K562 (cell line): Measurements from ENCODE around the gene HDLBP. TPM values are rescaled to one million over a fixed set of nuclear protein-coding genes. Genes with fewer than 3 reads are reported as not detected.
A peak's percentile ranks its signal among the peaks of the same experiment; 100 is the strongest.

Source experiments
- KLF13 ChIP-seq: fragments of 450-650 bp; IDR thresholded peaks from 2 replicates; pipeline ENCODE4 v1.6.1; 2016; ENCODE audit warnings: missing genetic modification characterization, low read depth, mild to moderate bottlenecking, missing compliant biosample characterization, moderate library complexity, borderline replicate concordance
- NONO ChIP-seq, 2 experiments: fragments of 200-400 bp in 1 of 2; fragments of 450-650 bp in 1 of 2; formaldehyde crosslinking in 1 of 2; IDR thresholded peaks; 2 replicates each; pipeline ENCODE4 v1.6.1; 2017; ENCODE audit warnings: low read depth in 2 of 2, mild to moderate bottlenecking in 2 of 2, moderate library complexity in 2 of 2, low read length in 1 of 2
- NRF1 ChIP-seq, 2 experiments: fragments of 450-650 bp; IDR thresholded peaks in 1 of 2; conservative IDR thresholded peaks in 1 of 2; 2 replicates each; pipeline ENCODE4 v1.6.1; 2014; ENCODE audit warnings: mild to moderate bottlenecking in 2 of 2
- POLR2AphosphoS5 ChIP-seq: IDR thresholded peaks from 2 replicates; pipeline ENCODE4 v1.6.1; 2011; ENCODE audit warnings: mild to moderate bottlenecking, low read depth, low read length, moderate library complexity; ENCODE audit not compliant: control insufficient read depth, insufficient read depth
- RAD21 ChIP-seq, 2 experiments: fragments of 250-450 bp in 1 of 2; fragments of 450-650 bp in 1 of 2; sonication (Bioruptor Pico) in 1 of 2; formaldehyde crosslinking in 1 of 2; IDR thresholded peaks in 1 of 2; conservative IDR thresholded peaks in 1 of 2; 2 replicates each; pipeline versions ENCODE4 v1.4.0 to v1.8.0; 2020 to 2022; ENCODE audit warnings: mild to moderate bottlenecking in 2 of 2, moderate library complexity in 1 of 2
- RBM39 ChIP-seq: fragments of 200-400 bp; formaldehyde crosslinking; optimal IDR thresholded peaks from 2 replicates; pipeline ENCODE3; 2018; ENCODE audit warnings: low read depth, low read length
- SMAD1 ChIP-seq: fragments of 150-350 bp; IDR thresholded peaks from 2 replicates; pipeline ENCODE4 v1.6.1; 2014; ENCODE audit warnings: low read length, low read depth; ENCODE audit not compliant: partially characterized antibody
- ZNF12 ChIP-seq: sonication (generic); formaldehyde crosslinking; IDR thresholded peaks from 2 replicates; pipeline ENCODE4 v1.4.0; 2020; ENCODE audit warnings: mild to moderate bottlenecking, missing genetic modification reagents
- ZNF140 ChIP-seq: fragments of 250-450 bp; sonication (Bioruptor Pico); IDR thresholded peaks from 2 replicates; pipeline ENCODE4 v1.8.0; 2021; ENCODE audit warnings: moderate library complexity, mild to moderate bottlenecking, inconsistent platforms
- ZNF224 ChIP-seq: sonication (generic); formaldehyde crosslinking; IDR thresholded peaks from 2 replicates; pipeline ENCODE4 v1.8.0; 2022; ENCODE audit warnings: mild to moderate bottlenecking, missing genetic modification reagents
- polyA plus RNA-seq, 8 experiments: library from polyadenylated mRNA; depleted of rRNA in 4 of 8; stranded (reverse) in 5 of 8; unstranded in 3 of 8; fragments of >200 nt; fragmentation: Nextera tagmentation in 2 of 8; fragmentation: Illumina TruSeq in 1 of 8; extraction: Ambion mirVana in 2 of 8; extraction: Trizol in 1 of 8; gene quantifications; 2 replicates each; pipeline versions ENCODE4 v1.2.1 to v1.2.3, GENCODE V29; 2011 to 2014; ENCODE audit warnings: inconsistent platforms in 1 of 8, missing spikeins in 1 of 8
- total RNA-seq, 7 experiments: library from RNA; depleted of rRNA in 6 of 7; stranded (reverse); fragments of >200 nt in 6 of 7; fragmentation: Illumina TruSeq in 2 of 7; extraction: Trizol in 2 of 7; gene quantifications; 2 replicates each; pipeline versions ENCODE4 v1.2.1 to v1.2.3, GENCODE V29; 2011 to 2021; ENCODE audit warnings: low replicate concordance in 1 of 7
- TF ChIP-seq, protein P1 (sequence below): fragments of 250-450 bp; sonication (Bioruptor Pico); IDR thresholded peaks from 2 replicates; pipeline ENCODE4 v1.4.0; 2020; ENCODE audit warnings: mild to moderate bottlenecking, moderate library complexity, borderline replicate concordance
- TF ChIP-seq, protein P2 (sequence below): sonication (generic); formaldehyde crosslinking; IDR thresholded peaks from 2 replicates; pipeline ENCODE4 v1.8.1; 2023; ENCODE audit warnings: mild to moderate bottlenecking, missing genetic modification reagents
- TF ChIP-seq, protein P3 (sequence below): sonication (generic); formaldehyde crosslinking; IDR thresholded peaks from 2 replicates; pipeline ENCODE4 v1.8.0; 2022; ENCODE audit warnings: missing genetic modification reagents, mild to moderate bottlenecking, borderline replicate concordance

The HDLBP gene
- total and polyA plus RNA-seq, 9 of the 15 experiments (the other 6 are each of a cell fraction or from before 2014, with no cell fraction given): 24.4 to 378 (median 146) TPM

DNA sequence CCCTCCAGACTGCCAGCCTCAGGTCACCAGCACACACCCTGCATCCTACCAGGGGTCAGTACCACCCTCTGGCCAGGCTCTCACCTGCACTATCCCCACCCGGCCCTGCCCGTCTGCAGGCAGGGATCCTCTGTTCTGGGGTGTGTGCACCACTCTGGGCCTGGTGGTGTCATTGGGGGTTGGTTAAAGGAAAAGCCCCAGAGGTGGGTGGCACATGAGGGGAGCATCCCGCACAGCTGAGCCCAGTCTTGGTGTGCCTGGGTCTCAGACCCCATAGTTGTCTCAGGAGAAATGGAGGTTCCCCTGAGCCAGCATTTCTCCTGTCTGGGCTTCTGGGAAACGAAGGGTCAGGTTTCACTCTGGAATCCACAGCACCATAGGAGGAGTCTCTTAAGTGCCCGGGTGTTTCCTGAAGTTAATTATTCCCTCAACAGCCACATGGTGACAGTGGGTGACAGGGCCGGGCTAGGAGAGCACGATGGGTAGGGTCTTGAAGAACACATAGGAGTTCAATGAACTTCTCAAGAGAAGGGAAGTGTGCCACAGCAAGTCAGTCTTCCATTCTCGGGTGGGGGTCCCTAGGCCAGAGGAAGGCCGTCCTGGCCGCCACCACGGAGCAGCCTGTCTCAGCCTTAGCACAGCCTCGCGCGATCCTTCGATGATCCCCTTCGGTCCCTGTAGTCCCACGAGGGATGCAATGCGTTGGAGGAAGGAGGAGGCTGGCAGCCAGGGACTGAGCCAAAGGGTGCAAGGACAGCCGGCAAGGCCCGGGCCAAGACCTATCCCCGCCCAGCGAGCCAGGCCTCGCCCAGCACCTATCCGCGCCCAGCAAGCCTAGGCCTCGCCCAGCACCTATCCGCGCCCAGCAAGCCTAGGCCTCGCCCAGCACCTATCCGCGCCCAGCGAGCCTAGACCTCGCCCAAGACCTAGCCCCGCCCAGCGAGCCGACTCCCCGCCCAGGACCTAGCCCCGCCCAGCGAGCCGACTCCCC lies 39.5 kb upstream of the HDLBP start (continued):
- TF ChIP-seq, protein P1, sequence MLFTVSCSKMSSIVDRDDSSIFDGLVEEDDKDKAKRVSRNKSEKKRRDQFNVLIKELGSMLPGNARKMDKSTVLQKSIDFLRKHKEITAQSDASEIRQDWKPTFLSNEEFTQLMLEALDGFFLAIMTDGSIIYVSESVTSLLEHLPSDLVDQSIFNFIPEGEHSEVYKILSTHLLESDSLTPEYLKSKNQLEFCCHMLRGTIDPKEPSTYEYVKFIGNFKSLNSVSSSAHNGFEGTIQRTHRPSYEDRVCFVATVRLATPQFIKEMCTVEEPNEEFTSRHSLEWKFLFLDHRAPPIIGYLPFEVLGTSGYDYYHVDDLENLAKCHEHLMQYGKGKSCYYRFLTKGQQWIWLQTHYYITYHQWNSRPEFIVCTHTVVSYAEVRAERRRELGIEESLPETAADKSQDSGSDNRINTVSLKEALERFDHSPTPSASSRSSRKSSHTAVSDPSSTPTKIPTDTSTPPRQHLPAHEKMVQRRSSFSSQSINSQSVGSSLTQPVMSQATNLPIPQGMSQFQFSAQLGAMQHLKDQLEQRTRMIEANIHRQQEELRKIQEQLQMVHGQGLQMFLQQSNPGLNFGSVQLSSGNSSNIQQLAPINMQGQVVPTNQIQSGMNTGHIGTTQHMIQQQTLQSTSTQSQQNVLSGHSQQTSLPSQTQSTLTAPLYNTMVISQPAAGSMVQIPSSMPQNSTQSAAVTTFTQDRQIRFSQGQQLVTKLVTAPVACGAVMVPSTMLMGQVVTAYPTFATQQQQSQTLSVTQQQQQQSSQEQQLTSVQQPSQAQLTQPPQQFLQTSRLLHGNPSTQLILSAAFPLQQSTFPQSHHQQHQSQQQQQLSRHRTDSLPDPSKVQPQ (CRISPR knock-in tag): no peak
- no peak for TF ChIP-seq NONO (IDR thresholded peaks at IDR 0.05; ENCODE audit: low read depth in 2 of 2, low read length in 1 of 2)
- TF ChIP-seq, protein P2, sequence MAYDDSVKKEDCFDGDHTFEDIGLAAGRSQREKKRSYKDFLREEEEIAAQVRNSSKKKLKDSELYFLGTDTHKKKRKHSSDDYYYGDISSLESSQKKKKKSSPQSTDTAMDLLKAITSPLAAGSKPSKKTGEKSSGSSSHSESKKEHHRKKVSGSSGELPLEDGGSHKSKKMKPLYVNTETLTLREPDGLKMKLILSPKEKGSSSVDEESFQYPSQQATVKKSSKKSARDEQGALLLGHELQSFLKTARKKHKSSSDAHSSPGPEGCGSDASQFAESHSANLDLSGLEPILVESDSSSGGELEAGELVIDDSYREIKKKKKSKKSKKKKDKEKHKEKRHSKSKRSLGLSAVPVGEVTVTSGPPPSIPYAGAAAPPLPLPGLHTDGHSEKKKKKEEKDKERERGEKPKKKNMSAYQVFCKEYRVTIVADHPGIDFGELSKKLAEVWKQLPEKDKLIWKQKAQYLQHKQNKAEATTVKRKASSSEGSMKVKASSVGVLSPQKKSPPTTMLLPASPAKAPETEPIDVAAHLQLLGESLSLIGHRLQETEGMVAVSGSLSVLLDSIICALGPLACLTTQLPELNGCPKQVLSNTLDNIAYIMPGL (CRISPR knock-in tag): no peak
- peak in 1 of 2 experiments; percentile 25; a peak in 1 of 4 replicates for TF ChIP-seq RAD21 (CRISPR knock-in tag; conservative IDR thresholded peaks at IDR 0.05 in 1 of 2, IDR thresholded peaks at IDR 0.05 in 1 of 2)
- no peak for TF ChIP-seq ZNF140 (CRISPR knock-in tag)
- TF ChIP-seq, protein P3, sequence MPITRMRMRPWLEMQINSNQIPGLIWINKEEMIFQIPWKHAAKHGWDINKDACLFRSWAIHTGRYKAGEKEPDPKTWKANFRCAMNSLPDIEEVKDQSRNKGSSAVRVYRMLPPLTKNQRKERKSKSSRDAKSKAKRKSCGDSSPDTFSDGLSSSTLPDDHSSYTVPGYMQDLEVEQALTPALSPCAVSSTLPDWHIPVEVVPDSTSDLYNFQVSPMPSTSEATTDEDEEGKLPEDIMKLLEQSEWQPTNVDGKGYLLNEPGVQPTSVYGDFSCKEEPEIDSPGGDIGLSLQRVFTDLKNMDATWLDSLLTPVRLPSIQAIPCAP: no peak
- TF ChIP-seq SMAD1: no peak
- TF ChIP-seq POLR2AphosphoS5: no peak
- TF ChIP-seq RBM39: peak; percentile 50
- TF ChIP-seq ZNF12 (CRISPR knock-in tag): no peak
- TF ChIP-seq KLF13 (tag): no peak
- TF ChIP-seq ZNF224: no peak
- TF ChIP-seq NRF1 (conservative IDR thresholded peaks at IDR 0.05 in 1 of 2, IDR thresholded peaks at IDR 0.05 in 1 of 2): 0 out of 4 replicates have a peak, but pooled peaks of 1 of the 2 experiments have one; percentile 20
